WTC11 (cell line): ENCODE data around the gene FKBP1C.

Source experiments
- CREB1 ChIP-seq: sonication (generic); formaldehyde crosslinking; IDR thresholded peaks from 2 replicates; pipeline ENCODE4 v1.8.0; 2023; ENCODE audit warnings: mild to moderate bottlenecking, missing genetic modification reagents
- MXD4 ChIP-seq: fragments of 250-450 bp; sonication (Bioruptor Pico); IDR thresholded peaks from 2 replicates; pipeline ENCODE4 v1.8.0; 2021; ENCODE audit warnings: mild to moderate bottlenecking, moderate library complexity, borderline replicate concordance
- TF ChIP-seq, protein P1 (sequence below): fragments of 200-600 bp; IDR thresholded peaks from 2 replicates; pipeline ENCODE4 v1.8.0; 2022; ENCODE audit warnings: antibody characterized with exemption

DNA sequence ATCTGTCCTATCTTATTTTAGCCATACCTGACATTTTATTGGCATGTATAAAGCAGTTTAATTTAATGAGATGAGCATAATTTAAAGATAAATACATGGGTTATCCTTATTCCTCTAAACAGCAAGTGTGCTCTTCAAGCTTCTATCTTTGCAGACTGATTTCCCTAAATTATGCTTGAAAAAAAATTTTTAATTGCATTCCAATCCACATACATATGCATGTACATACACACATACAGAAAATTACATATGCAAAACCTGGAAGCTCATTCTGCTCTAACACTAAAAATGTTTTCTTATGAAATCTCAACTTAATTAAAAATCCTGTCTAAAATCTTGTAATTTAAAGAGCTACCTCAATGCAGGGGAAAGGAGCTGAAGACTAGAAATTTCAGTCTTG lies 35.3 kb downstream of the FKBP1C start:
- TF ChIP-seq MXD4 (no peak), CREB1 (CRISPR knock-in tag) (no peak)
- TF ChIP-seq, protein P1, sequence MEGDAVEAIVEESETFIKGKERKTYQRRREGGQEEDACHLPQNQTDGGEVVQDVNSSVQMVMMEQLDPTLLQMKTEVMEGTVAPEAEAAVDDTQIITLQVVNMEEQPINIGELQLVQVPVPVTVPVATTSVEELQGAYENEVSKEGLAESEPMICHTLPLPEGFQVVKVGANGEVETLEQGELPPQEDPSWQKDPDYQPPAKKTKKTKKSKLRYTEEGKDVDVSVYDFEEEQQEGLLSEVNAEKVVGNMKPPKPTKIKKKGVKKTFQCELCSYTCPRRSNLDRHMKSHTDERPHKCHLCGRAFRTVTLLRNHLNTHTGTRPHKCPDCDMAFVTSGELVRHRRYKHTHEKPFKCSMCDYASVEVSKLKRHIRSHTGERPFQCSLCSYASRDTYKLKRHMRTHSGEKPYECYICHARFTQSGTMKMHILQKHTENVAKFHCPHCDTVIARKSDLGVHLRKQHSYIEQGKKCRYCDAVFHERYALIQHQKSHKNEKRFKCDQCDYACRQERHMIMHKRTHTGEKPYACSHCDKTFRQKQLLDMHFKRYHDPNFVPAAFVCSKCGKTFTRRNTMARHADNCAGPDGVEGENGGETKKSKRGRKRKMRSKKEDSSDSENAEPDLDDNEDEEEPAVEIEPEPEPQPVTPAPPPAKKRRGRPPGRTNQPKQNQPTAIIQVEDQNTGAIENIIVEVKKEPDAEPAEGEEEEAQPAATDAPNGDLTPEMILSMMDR, result no peak
